GM18520 (cell line): Measurements from ENCODE around the gene PTPRN2.

Experiments used
- ATAC-seq: cut with Tn5 transposase; IDR thresholded peaks from one replicate; pipeline ENCODE4 v1.9.1; 2021; ENCODE audit not compliant: unreplicated experiment

The PTPRN2 gene

DNA sequence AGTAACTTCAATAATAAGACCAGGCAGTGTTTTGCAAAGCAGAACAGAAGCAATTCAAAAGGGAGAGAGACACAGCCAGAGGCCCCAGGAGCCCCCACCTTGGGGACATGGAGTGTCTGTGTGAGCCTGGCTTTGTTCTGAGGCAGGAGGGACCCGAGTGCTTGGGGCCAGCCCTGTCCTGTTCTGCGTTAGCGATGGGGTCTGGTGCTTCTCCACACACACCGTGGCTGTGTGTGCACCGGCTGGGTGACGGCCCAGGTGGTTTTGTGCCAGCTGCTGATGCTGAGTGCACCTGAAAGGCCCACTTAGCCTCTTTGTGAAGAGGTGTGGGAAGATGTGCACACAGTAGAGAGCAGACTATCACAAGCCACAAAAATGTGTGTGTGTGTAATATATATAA lies 781.9 kb downstream of the PTPRN2 start:
- ATAC-seq: no peak

- no peak for ATAC-seq
Observed at GRCh38 chr7:157803906-157804305, 783.7 kb downstream of the PTPRN2 start.

DNA sequence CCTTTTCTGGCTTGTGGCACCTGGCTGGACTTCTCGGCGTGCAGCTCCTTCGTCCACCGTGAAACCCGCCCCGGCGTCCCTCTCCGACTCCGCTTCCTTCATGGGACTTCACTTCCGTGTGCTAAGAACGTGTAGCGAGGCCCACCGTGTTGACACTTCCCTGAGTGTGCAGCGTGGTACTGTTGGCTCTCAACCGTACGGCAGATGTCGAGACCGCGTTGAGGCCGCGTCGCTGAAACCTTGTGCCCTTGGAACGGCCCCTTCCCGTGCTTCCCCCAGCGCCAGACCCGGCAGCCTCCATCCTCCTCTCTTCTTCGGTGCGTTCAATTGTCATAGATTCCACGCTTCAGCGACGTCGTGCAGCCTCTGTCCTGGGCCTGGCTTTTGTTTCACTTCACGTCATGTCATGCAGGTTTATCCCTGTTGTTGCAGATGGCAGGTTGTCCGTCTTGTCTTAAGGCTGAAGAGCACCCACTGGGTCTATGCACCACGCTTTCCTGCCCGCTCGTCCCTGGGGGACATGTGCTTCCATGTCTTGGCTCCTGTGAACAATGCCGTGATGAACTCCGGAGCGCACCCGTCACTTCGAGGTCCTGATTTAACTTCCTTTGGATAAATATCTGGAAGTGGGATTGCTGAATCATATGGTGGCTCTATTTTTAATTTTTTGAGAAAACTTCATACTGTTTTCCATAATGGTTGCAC lies 785.5 kb downstream of the PTPRN2 start:
- ATAC-seq: no peak

GRCh38 chr7:157801113-157801512 lies 786.5 kb downstream of the PTPRN2 start:
- ATAC-seq: no peak

GRCh38 chr7:157800281-157800680 lies 787.3 kb downstream of the PTPRN2 start:
- ATAC-seq: no peak

DNA sequence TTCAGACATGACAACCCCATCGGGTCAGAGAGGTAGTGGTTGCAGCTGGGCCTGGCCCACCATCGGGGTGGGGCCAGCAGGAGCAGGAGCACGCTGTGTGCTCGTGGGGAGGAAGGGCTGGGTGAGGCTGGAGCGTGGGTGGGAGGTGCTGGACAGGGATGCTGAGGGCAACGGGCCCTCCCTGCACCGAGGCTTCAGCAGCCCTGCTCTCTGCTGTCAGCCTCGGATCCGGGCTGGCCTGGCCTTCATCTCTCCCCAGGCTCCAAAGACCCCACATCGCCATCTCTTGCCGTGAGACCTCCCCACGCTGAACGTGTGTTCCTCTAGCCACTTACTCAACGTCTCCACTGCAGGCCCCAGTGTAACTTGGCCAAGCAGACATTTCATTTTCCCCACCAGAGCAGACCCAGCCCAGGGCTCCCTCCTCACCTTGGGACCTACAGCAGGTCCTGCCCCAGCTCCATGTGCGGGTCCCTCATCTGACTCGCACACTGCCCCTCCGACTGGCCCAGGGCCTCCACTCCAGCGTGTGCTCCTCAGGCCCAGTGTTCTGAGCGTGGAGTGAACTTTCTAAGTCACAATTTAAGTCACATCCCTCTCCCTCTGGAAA lies 788.4 kb downstream of the PTPRN2 start:
- ATAC-seq: no peak

GRCh38 chr7:157797361-157797760 lies 790.3 kb downstream of the PTPRN2 start:
- no peak for ATAC-seq

DNA sequence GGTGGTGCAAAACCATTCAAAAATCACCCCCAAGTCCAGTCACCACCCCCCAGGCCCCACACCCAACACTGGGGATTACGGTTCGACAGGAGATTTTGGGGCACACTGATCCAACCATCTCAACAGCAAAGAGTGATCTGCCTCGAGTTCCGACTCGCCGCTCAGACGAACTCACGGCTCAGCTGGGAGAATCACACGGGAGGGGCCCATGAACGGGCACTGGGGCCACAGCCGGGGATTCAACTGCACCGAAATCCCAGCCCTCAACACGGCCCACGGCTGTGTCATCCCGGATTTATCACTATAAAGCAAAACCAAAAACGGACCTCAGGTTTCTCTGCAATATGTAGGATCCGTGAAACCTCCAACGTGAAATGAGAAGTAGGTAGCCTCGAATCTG lies 790.8 kb downstream of the PTPRN2 start:
- no peak for ATAC-seq

DNA sequence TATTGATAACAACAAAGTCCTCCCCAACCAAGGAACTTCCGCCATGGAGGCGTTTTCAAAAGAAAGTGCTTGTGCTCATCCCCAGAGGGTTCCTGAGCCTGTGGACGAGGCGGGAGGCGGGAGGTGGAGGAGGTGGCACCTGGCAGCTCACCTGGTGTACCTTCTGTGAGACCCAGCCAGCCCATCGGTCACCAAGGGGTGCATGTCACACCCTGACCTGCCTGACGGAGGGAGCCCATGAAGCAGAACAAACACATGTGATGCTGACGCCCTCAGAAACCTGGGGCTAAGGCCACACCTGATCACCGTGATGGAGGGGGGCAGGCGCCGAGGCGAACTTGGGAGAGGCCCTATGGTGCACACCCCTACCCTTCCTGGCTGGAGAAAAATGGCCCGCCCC lies 792.0 kb downstream of the PTPRN2 start:
- no peak for ATAC-seq

DNA sequence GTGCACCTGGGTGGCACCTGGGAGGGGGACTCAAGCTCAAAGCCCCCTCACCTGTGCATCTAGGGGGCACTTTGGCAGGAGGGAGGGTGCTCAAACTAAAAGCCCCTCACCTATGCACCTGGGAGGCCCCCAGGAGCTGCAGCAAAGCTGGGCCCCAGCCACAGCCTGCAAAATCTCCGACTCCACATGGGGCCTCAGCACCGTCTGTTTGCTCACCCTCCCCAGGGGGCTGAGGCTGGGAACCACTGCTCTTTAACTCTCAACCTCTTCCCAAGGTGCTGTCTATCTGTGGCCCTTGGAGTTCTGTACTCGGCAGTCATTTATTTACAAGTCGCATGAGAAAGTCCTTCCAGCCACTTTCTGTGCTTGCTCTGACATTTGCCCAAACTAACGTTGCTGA lies 792.4 kb downstream of the PTPRN2 start:
- ATAC-seq: no peak

DNA sequence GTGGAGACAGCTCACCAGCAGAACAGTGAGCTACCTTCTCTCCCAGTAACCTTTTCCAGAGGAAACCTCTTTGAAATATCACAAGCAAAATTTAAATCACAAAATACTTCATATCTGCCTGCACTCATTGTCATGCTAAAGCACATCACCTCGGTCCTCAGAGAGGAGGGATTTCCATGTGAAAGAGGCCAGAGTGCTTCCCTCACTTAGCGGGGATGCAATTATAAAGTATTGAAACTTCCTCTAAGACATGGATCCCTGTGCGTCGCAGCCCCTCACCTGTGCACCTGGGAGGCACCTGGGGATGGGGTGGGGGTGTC lies 792.9 kb downstream of the PTPRN2 start:
- ATAC-seq: no peak

DNA sequence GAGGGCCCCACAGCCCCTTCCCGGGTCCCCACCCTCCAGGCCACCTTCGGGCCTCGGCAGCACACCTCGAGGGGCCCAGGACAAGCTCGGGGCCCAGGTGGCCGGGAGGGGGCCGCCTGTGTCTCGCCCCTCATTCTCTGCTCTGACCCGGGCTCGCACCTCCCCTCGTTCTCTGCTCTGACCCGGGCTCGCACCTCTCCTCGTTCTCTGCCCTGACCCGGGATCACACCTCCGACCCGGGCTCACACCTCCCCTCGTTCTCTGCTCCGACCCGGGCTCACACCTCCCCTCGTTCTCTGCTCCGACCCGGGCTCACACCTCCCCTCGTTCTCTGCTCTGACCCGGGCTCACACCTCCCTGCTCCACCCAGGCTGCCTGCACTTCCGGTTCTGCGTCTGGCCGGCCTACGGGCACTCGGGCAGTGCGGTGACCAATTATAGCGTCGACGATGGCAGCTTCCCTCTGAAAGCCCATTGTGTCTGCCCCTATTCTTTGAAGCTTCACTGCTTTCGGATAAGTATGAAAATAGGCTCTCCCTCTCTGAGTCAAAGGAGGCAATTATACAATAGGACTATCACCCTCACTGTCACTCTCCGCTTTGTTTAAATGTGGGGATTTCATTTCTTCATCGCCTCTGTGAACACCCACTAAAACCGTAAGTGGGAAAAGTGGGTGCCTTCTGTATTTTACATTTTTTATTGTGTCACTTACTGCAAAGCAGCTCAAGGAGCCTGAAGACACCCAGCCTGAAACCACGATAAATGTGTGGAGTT lies 793.5 kb downstream of the PTPRN2 start:
- ATAC-seq: no peak

GRCh38 chr7:157793087-157793353 lies 794.6 kb downstream of the PTPRN2 start:
- no peak for ATAC-seq

DNA sequence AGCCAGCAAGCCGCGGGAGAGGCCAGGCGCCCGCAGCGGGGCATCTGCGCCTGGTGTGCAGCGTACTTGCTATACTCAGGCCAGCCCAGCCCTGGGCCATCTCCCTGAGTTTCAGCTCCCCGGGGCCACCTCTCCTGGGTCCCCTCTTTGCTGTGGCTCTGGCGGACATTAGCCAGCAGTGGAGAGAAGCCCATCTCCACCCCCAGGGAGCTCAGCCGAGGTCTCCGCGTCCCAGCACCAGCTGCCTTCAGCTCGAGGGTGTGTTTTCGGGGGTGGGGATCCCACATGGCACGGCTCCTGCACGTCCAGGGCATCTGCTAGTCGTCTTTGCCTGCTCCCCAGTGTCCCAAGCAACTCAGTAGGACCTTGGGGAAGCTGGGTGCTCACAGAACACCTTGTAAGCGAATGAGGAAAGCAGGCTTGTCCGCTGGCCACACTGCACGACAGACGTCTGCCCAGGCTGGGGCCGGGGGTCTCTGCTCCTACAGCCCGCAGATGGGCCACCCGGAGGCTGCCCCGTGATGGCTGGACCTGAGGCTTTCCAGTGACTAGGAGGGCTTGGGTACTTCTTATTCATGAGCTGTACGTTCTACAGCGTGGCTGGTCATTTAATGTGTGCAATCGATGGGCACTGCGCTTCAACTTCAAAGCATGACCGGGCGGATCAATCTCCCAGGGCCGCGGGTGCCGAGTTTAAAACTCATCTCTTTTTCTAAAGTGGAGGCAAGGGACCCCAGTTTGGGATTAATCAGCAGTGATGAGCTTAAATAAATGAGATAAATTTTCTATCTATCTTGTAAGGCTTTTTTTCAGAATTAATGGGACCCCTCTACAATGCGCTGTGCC lies 795.2 kb downstream of the PTPRN2 start:
- ATAC-seq: no peak

GRCh38 chr7:157791666-157792065 lies 796.0 kb downstream of the PTPRN2 start:
- no peak for ATAC-seq

- ATAC-seq: no peak
Observed at GRCh38 chr7:157791261-157791660, 796.4 kb downstream of the PTPRN2 start.

- ATAC-seq: no peak
Observed at GRCh38 chr7:157789942-157790341, 797.7 kb downstream of the PTPRN2 start.

DNA sequence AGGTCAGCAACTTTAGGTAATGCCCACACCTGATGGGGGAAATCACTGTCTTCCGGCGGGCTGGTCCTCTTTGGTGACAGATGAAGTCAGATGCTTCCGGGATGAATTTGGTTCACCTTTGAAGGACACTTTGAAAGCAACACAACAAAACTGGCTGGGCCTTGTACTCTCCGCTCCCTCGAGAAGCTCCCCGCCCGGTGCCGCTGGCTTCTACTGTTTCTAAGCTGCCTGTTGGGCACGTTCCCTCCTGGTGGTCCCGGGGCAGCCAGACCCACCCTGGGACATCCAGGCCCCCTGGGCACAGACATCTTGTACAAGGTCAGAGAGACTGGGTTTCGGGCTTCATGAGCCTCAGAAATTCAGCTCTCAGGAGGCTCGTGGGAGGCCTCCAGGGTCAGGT lies 798.5 kb downstream of the PTPRN2 start:
- no peak for ATAC-seq

GRCh38 chr7:157788573-157788972 lies 799.0 kb downstream of the PTPRN2 start:
- no peak for ATAC-seq

- ATAC-seq: no peak
Observed at GRCh38 chr7:157787275-157787701, 800.3 kb downstream of the PTPRN2 start.

DNA sequence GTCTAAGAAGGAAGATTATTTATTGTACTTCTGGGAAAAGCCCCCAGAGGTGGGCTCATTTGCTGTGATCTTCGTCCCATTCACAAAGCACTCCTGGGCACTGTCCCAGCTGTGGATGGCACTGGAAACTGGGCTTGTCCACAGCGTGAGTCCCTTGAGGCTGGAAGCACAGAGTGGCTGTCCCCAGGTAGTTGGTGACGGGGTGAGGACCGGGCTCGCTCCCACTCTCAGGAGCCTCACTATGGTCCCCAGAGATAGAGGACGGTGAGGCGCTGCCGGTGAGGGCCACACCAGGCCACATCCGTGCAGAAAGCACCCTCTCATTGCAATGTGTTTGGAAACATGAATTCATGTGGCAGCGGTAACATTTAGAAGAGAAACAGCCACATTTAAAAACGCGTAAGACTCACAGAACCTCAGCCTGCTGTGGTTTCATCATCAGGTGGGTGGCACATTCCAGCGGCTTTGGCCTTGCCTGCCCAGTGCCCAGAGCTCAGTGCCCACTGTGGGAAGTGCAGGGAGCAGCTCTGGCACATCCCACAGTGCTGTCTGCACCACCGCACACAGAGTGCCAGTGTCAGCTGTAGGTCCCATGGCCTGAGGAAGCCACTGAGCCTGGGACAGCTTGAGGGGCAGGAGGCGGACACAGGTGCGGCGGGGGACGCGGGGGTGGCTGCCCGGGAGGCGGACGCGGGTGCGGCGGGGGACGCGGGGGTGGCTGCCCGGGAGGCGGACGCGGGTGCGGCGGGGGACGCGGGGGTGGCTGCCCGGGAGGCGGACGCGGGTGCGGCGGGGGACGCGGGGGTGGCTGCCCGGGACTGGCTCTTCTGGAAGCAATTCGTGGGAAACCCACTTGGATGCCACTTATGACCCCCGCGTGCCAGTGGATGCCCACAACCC lies 801.0 kb downstream of the PTPRN2 start:
- ATAC-seq: no peak
